Suprapubic skin (tissue), 4 donors: Measurements from ENCODE around the gene KIF6. TPM values are rescaled to one million over a fixed set of nuclear protein-coding genes. Genes with fewer than 3 reads are reported as not detected.

ENCODE experiments used
- DNase-seq, 2 donors: peaks; one replicate each; pipeline ENCODE4 v3.0.0-alpha.2; 2019; ENCODE audit warnings: low spot score in 2 of 2
- H3K27ac ChIP-seq: fragments of 200-600 bp; sonication (generic); one replicate; pipeline ENCODE4 v1.5.1; 2019
- H3K27me3 ChIP-seq: fragments of 200-600 bp; sonication (generic); one replicate; pipeline ENCODE4 v1.5.1; 2019
- H3K36me3 ChIP-seq: fragments of 200-600 bp; sonication (generic); one replicate; pipeline ENCODE4 v1.5.1; 2019
- H3K4me1 ChIP-seq: fragments of 200-600 bp; sonication (generic); one replicate; pipeline ENCODE4 v1.5.1; 2019
- H3K4me3 ChIP-seq: fragments of 200-600 bp; sonication (generic); one replicate; pipeline ENCODE4 v1.5.1; 2019; ENCODE audit warnings: mild to moderate bottlenecking
- H3K9me3 ChIP-seq: fragments of 200-600 bp; sonication (generic); one replicate; pipeline ENCODE4 v1.5.1; 2019
- EP300 ChIP-seq: sonication (generic); formaldehyde crosslinking; IDR thresholded peaks from one replicate; pipeline ENCODE4 v1.6.1; 2017; ENCODE audit warnings: antibody characterized with exemption
- POLR2A ChIP-seq, 2 donors: fragments of 450-650 bp; IDR thresholded peaks; one replicate each; pipeline ENCODE4 v1.6.1; 2017; ENCODE audit warnings: antibody characterized with exemption in 2 of 2, mild to moderate bottlenecking in 2 of 2, moderate library complexity in 2 of 2
- POLR2AphosphoS5 ChIP-seq, 3 donors: sonication (generic); formaldehyde crosslinking; IDR thresholded peaks; one replicate each; pipeline ENCODE4 v1.6.1; 2017; ENCODE audit warnings: antibody characterized with exemption in 3 of 3
- WGBS: methylation state at CpG from one replicate; pipeline ENCODE4 v1.1.5; 2018; 5-methylcytosine and 5-hydroxymethylcytosine counted together
- total RNA-seq, 4 donors: library from RNA; depleted of rRNA; stranded (reverse); fragments of >200 nt; gene quantifications; one replicate each; pipeline ENCODE4 v1.1.0, GENCODE V29; 2016
- TF ChIP-seq, protein P1 (sequence below), 2 donors: fragments of 200-600 bp in 1 of 2; fragments of 450-650 bp in 1 of 2; sonication (generic) in 1 of 2; IDR thresholded peaks; one replicate each; pipeline ENCODE4 v1.5.1; 2016 to 2019; ENCODE audit warnings: antibody characterized with exemption in 2 of 2, mild to moderate bottlenecking in 1 of 2, moderate library complexity in 1 of 2

The KIF6 gene
- total RNA-seq, 4 donors from 2014 or later: 0.18 to 1.1 TPM; not detected in 2

DNA sequence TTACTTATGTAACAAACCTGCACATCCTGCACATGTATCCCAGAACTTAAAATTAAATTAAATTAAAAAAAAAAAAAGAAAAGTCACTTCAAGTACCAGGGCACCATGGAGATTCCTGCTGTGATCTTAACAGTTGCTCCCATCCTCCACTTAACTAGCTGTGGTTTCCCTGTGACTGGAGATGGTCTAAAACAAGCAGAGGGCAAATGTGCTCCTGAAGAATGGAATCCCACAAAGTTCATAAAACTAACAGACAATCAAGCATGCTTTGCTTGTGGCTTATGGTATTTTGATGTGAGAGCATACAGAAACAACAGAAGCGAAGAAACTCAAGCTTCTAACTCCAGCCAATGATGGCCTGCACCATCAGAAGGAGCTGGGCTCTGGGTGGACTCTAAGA is 249.1 kb downstream of the KIF6 start:
- 85% methylated on average over 1 of the region's 1 CpG for WGBS
- no peaks in the 10 kb centered on the region for H3K36me3 ChIP-seq
- TF ChIP-seq POLR2AphosphoS5 (IDR thresholded peaks at IDR 0.05) (no peak), POLR2A (IDR thresholded peaks at IDR 0.05) (no peak), EP300 (no peak)
- TF ChIP-seq, protein P1, sequence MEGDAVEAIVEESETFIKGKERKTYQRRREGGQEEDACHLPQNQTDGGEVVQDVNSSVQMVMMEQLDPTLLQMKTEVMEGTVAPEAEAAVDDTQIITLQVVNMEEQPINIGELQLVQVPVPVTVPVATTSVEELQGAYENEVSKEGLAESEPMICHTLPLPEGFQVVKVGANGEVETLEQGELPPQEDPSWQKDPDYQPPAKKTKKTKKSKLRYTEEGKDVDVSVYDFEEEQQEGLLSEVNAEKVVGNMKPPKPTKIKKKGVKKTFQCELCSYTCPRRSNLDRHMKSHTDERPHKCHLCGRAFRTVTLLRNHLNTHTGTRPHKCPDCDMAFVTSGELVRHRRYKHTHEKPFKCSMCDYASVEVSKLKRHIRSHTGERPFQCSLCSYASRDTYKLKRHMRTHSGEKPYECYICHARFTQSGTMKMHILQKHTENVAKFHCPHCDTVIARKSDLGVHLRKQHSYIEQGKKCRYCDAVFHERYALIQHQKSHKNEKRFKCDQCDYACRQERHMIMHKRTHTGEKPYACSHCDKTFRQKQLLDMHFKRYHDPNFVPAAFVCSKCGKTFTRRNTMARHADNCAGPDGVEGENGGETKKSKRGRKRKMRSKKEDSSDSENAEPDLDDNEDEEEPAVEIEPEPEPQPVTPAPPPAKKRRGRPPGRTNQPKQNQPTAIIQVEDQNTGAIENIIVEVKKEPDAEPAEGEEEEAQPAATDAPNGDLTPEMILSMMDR (IDR thresholded peaks at IDR 0.05): no peak

DNA sequence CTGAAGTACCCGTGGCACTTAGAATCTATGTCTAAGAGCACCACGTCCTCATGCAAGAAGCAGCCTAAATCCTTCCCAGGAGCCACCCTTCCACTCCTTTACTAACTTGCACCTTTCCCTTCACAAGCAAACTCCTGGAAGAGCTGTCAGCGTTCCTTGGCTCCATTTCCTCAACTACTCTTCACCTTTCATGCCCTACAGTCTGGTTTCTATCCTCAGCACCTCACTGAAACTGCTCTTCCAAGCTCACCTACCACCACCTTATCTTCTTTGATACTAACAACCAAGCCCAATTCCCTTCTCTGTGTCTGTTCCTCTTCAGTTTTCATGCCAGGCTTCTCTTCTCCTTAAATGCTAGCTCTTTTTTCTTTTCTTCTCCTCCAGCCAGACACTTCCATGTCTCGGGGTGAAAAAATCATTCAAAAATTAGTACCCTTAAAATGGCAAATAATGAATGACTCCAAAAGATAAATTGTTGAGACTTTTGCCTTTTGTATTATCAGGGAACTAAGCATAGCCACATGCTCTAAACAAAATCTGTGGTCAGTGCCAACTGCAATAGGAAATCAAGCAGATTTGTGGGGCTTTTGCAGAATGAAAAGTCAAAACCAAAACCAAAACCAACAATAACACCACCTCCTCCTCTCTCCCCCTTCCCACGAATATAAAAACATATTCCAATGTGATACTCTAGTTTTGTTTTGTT is 253.1 kb downstream of the KIF6 start:
- no peak for DNase-seq
- WGBS: 69% methylated on average over 5 of the region's 5 CpGs

More for the DNA sequence above, 249.1 kb downstream of the KIF6 start:
- DNase-seq: no peak
- Histone ChIP-seq H3K27ac (no peak overlapping the region), H3K4me3 (no peak overlapping the region), H3K27me3 (no peaks in the 10 kb centered on the region), H3K4me1 (no peaks in the 10 kb centered on the region), H3K9me3 (no peaks in the 10 kb centered on the region)

DNA sequence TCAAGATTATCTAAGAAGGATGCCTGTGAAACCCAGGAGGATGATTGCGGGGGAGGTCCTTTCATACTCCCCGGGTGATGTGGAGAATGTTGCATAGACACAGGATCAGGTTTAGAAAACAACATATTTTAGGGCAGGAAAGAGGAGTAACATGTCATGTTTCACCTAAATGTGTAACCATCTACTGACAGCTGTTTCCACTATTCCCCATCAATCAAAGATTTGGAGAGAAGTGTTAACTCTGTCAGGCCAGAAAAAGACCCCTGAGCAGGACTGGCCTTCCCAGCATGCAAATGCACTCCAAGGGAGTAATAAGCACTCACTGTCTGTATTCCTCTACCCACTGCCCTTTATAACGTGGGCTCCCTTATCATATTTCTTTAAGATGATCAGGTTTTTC is 254.7 kb downstream of the KIF6 start:
- TF ChIP-seq EP300: no peak
- TF ChIP-seq POLR2A (IDR thresholded peaks at IDR 0.05): no peak
- TF ChIP-seq POLR2AphosphoS5 (IDR thresholded peaks at IDR 0.05): no peak
- TF ChIP-seq, protein P1 (IDR thresholded peaks at IDR 0.05): no peak

More for the DNA sequence above, 253.1 kb downstream of the KIF6 start:
- Histone ChIP-seq H3K4me3 (no peak overlapping the region), H3K9me3 (no peaks in the 10 kb centered on the region), H3K4me1 (no peaks in the 10 kb centered on the region), H3K36me3 (no peaks in the 10 kb centered on the region), H3K27ac (no peak overlapping the region), H3K27me3 (no peaks in the 10 kb centered on the region)
- no peak for TF ChIP-seq EP300
- TF ChIP-seq, protein P1 (IDR thresholded peaks at IDR 0.05): no peak
- TF ChIP-seq POLR2A (IDR thresholded peaks at IDR 0.05): no peak
- no peak for TF ChIP-seq POLR2AphosphoS5 (IDR thresholded peaks at IDR 0.05)

DNA sequence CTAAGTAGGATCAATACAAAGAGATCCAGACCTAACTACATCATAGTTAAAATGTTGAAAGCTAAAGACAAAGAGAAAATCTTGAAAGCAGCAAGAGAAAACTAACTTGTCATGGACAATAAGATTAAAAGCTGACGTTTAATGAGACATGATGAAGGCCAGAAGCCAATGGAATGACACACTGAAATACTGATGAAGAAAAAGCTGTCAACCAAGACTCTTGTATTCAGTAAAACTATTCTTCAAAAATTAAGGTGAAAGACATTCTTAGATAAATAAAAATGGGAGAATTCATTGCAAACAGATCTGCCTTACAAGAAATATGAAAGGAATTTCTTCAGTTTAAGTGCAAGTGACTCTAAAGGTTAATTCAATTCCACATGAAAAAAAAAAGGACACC is 256.8 kb downstream of the KIF6 start:
- Histone ChIP-seq H3K4me1 (no peaks in the 10 kb centered on the region), H3K27me3 (no peaks in the 10 kb centered on the region), H3K27ac (no peak overlapping the region), H3K9me3 (no peaks in the 10 kb centered on the region), H3K36me3 (no peaks in the 10 kb centered on the region), H3K4me3 (no peak overlapping the region)
- 54% methylated on average over 1 of the region's 1 CpG for WGBS
- TF ChIP-seq, protein P1 (IDR thresholded peaks at IDR 0.05): no peak
- TF ChIP-seq POLR2AphosphoS5 (IDR thresholded peaks at IDR 0.05): no peak
- TF ChIP-seq EP300: no peak
- no peak for TF ChIP-seq POLR2A (IDR thresholded peaks at IDR 0.05)
- no peak for DNase-seq

More for the DNA sequence above, 254.7 kb downstream of the KIF6 start:
- WGBS: 79% methylated on average over 3 of the region's 3 CpGs
- H3K4me3 ChIP-seq: no peak overlapping the region
- no peaks in the 10 kb centered on the region for H3K36me3 ChIP-seq
- no peaks in the 10 kb centered on the region for H3K9me3 ChIP-seq
- no peaks in the 10 kb centered on the region for H3K4me1 ChIP-seq
- H3K27ac ChIP-seq: no peak overlapping the region
- no peaks in the 10 kb centered on the region for H3K27me3 ChIP-seq
- no peak for DNase-seq

DNA sequence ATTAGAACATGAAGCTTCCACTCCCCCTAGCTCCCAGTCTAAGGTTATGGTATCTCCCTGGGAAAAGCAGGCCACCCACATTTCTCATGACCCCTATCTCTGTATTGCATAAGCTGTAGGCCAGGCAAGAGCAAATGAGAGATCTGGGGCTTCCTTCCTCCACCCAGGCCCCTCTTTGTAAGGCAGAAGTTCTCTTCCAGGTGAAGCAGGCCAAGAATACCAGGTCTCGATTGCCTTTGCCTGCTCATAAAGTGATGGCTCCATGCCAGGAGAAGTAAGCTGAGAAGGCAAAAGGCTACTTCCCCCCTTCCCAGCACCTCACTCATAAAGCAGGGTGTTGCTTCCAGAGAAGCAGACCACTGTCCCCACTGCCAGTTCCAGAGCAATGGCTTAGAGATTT is 258.6 kb downstream of the KIF6 start:
- Histone ChIP-seq H3K9me3 (no peaks in the 10 kb centered on the region), H3K27ac (no peak overlapping the region), H3K4me1 (no peaks in the 10 kb centered on the region), H3K36me3 (no peaks in the 10 kb centered on the region), H3K27me3 (no peaks in the 10 kb centered on the region), H3K4me3 (no peak overlapping the region)
- no peak for DNase-seq
- WGBS: 63% methylated on average over 1 of the region's 1 CpG
- TF ChIP-seq EP300 (no peak), POLR2A (IDR thresholded peaks at IDR 0.05) (no peak), POLR2AphosphoS5 (IDR thresholded peaks at IDR 0.05) (no peak)
- TF ChIP-seq, protein P1 (IDR thresholded peaks at IDR 0.05): no peak
